ENCODE measurements around the gene BCL11A.

DNA sequence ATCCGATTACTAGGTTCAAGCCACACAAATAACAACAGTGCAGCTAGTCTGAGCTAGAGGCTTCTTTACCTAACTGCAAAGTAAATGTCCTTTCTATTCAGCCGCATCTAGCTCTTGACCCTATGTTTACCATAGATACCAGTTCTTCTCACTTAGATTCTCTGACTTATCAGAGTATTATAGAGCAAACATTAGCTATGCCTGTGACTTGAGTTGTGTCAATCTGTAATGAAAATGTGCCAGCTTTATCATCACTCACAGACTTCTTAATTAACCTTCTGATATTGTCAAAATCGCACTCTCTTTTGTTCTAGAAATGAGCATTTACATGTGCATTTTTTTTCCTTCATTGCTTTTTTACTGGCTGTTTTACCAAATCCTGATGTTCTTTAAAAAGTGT is 79.9 kb downstream of the BCL11A start:
- no peak for TF ChIP-seq EZH2phosphoT487 (conservative IDR thresholded peaks at IDR 0.05; ENCODE audit: low read length)
- TF ChIP-seq, protein P1, sequence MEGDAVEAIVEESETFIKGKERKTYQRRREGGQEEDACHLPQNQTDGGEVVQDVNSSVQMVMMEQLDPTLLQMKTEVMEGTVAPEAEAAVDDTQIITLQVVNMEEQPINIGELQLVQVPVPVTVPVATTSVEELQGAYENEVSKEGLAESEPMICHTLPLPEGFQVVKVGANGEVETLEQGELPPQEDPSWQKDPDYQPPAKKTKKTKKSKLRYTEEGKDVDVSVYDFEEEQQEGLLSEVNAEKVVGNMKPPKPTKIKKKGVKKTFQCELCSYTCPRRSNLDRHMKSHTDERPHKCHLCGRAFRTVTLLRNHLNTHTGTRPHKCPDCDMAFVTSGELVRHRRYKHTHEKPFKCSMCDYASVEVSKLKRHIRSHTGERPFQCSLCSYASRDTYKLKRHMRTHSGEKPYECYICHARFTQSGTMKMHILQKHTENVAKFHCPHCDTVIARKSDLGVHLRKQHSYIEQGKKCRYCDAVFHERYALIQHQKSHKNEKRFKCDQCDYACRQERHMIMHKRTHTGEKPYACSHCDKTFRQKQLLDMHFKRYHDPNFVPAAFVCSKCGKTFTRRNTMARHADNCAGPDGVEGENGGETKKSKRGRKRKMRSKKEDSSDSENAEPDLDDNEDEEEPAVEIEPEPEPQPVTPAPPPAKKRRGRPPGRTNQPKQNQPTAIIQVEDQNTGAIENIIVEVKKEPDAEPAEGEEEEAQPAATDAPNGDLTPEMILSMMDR (IDR thresholded peaks at IDR 0.05; ENCODE audit: insufficient read depth, low read length, poor library complexity, severe bottlenecking), result no peak

All from SU-DHL-6 (cell line).